Umbilical cord (tissue), 2 donors: Measurements from ENCODE around the gene RAD9A. TPM values are rescaled to one million over a fixed set of nuclear protein-coding genes. Genes with fewer than 3 reads are reported as not detected.

Source experiments
- DNase-seq: peaks from one replicate; pipeline ENCODE4 v3.0.0-alpha.2; 2015; ENCODE audit warnings: low spot score
- total RNA-seq: library from RNA; depleted of rRNA; stranded (reverse); fragments of >200 nt; gene quantifications from one replicate; pipeline ENCODE4 v1.2.3, GENCODE V29; 2014; ENCODE audit warnings: low replicate concordance; ENCODE audit not compliant: insufficient read depth

RAD9A gene
- total RNA-seq, 1 donor from 2014 or later, result 9.4 TPM

GRCh38 chr11:67439321-67440228 is 47.8 kb downstream of the RAD9A start:
- DNase-seq, result no peak

DNA sequence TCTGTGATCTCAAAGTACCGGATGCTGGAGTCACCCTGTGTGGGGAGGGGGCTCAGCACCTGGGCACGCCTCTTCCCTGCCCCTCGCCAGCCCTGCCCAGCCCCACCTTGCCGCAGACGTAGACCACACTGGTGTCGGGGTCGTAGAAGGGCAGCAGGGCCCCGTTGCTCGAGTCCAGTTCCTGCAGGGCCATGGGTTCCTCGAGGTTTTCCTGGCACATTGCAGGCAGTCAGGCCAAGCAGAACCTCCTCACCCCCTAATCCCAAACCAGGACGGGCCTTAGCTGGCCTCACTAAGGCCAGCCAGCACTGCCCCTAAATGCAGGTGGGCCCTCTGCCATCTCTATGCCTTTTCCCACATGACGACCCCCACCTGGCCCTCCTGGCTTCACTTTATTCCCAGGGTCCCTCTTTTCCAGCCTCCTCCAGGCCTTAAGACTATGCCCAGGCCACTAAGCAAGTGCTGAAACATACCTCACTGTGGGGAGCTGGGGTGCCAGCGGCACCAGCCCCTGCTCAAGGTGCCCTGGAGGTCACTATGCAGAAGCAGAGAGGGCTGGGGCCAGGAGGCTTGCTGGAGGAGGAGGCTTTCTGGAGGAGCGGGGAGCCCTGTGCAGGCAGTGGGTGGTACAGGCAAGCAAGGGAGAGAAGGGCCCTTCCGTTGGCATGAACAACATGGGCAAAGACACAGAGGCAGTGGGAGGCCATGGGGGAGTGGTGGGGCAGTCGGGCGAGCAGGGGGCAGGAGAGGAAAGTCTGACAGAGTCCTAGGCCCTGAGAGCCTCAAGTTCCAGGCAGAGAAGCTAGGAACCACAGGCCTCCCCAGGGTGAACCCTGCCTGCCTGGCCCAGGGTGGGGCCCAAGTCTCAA is 48.7 kb downstream of the RAD9A start:
- DNase-seq, result no peak

DNA sequence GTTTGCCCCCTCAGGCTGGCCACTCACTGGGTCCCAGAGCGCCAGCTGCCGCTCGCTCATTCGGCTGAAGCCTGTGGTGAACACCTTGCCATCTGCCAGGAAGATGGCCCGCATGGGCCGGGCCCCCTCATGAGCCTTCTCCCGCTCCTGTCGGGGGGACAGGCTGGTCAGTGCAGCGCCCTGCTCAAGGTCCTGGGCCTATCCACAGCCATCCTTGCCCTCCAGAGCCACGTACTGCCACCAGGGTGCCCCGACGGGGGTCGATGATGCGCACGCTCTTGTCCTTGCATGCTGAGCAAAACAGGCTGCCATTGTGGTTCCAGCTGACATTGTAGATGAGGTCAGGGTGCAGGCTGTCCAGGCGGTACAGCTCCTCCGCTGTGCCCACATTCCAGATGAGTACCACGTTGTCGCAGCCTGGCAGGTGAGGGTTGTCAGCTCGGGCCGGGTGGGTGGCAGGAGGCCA is 49.3 kb downstream of the RAD9A start:
- DNase-seq, result no peak

DNA sequence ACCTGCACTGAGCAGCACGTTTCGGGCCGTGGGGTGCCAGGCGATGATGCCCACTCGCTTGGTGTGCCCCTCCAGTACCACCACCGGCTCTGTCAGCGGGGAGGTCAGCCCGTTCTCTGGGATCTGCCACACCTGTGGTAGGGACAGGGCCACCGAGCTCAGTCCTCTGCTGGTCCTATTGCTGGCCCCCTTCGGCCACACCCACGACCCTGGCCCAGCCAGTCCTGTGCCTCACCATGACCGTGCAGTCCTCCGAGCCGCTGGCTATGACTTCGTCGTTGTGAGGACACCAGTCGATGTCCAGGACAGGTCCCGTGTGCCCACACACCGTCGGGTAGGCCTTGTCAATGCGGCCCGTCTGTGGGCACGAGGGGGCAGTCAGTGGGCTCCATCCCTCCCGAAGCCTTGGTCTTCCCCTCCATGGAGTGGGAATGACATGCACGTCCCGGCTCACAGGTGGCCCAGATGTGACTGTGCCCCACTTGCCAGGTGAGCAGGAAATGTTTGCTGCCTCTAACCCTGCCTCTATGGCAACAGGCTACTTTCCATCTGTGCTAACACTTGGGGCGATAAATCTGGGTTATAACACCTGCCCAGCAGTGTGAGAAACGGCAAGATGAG is 50.1 kb downstream of the RAD9A start:
- no peak for DNase-seq

GRCh38 chr11:67442504-67443404 is 51.0 kb downstream of the RAD9A start:
- DNase-seq, result no peak

GRCh38 chr11:67445515-67445914 is 53.7 kb downstream of the RAD9A start:
- no peak for DNase-seq

Other genes starting within 250 kb of the RAD9A start
- 46.2 TPM for gene GRK2, start 125.5 kb upstream of the RAD9A start, total RNA-seq
- gene ANKRD13D, start 102.7 kb upstream of the RAD9A start, total RNA-seq, result 31.1 TPM
- gene SSH3, start 88.5 kb upstream of the RAD9A start, total RNA-seq, result 7.5 TPM
- 52.7 TPM for gene POLD4, start 38.4 kb upstream of the RAD9A start, total RNA-seq
- 11.1 TPM for gene CLCF1, start 18.4 kb upstream of the RAD9A start, total RNA-seq
- 50.1 TPM for gene PPP1CA, start 9.9 kb downstream of the RAD9A start, total RNA-seq
- 0.72 TPM for gene TBC1D10C, start 12.1 kb downstream of the RAD9A start, total RNA-seq
- gene CARNS1, start 23.7 kb downstream of the RAD9A start, total RNA-seq, result 1.2 TPM
- gene RPS6KB2, start 36.5 kb downstream of the RAD9A start, total RNA-seq, result 33.0 TPM
- 9.9 TPM for gene PTPRCAP, start 45.7 kb downstream of the RAD9A start, total RNA-seq
- 35.2 TPM for gene CORO1B, start 51.5 kb downstream of the RAD9A start, total RNA-seq
- gene GPR152, start 60.7 kb downstream of the RAD9A start, total RNA-seq, result not detected
- 0.96 TPM for gene CABP4, start 63.4 kb downstream of the RAD9A start, total RNA-seq
- gene TMEM134, start 77.3 kb downstream of the RAD9A start, total RNA-seq, result 10.6 TPM
- 78.0 TPM for gene AIP, start 91.0 kb downstream of the RAD9A start, total RNA-seq
- gene PITPNM1, start 113.4 kb downstream of the RAD9A start, total RNA-seq, result 28.6 TPM
- 17.3 TPM for gene CDK2AP2, start 116.2 kb downstream of the RAD9A start, total RNA-seq
- not detected for gene CABP2, start 131.5 kb downstream of the RAD9A start, total RNA-seq
- 587 TPM for gene GSTP1, start 191.8 kb downstream of the RAD9A start, total RNA-seq
- gene NDUFV1, start 214.9 kb downstream of the RAD9A start, total RNA-seq, result 111 TPM
- gene NUDT8, start 238.0 kb downstream of the RAD9A start, total RNA-seq, result 2.2 TPM
- not detected for gene TBX10, start 247.8 kb downstream of the RAD9A start, total RNA-seq